GM23338 (cell line): ENCODE data around the gene CFB. TPM values are rescaled to one million over a fixed set of nuclear protein-coding genes. Genes with fewer than 3 reads are reported as not detected.

Experiments used
- ATAC-seq: fragments of 200-7000 bp; cut with Tn5 transposase; 3 replicates; pipeline ENCODE4 v1.9.1; 2020
- DNase-seq: peaks from one replicate; pipeline ENCODE4 v3.0.0-alpha.2; 2015; ENCODE audit warnings: low spot score
- H2AFZ ChIP-seq: fragments of 200-600 bp; sonication (generic); 2 replicates; pipeline ENCODE4 v1.8.0; 2016; ENCODE audit warnings: antibody characterized with exemption, mild to moderate bottlenecking, moderate library complexity
- H3F3A ChIP-seq: fragments of 200-600 bp; sonication (generic); replicated peaks from 2 replicates; pipeline ENCODE4 v1.8.0; 2017; ENCODE audit warnings: antibody characterized with exemption, mixed run types, low read depth
- H3K27ac ChIP-seq: fragments of 200-600 bp; sonication (generic); 2 replicates; pipeline ENCODE4 v1.6.1; 2016; ENCODE audit warnings: low read depth
- H3K27me3 ChIP-seq: fragments of 200-600 bp; sonication (generic); 2 replicates; pipeline ENCODE4 v1.8.0; 2016; ENCODE audit warnings: mild to moderate bottlenecking, mixed run types, moderate library complexity; ENCODE audit not compliant: insufficient read depth
- H3K36me3 ChIP-seq: fragments of 200-600 bp; sonication (generic); 2 replicates; pipeline ENCODE4 v1.8.0; 2016; ENCODE audit warnings: mild to moderate bottlenecking; ENCODE audit not compliant: insufficient read depth
- H3K4me1 ChIP-seq: fragments of 200-600 bp; sonication (generic); 2 replicates; pipeline ENCODE4 v1.8.0; 2016; ENCODE audit warnings: mild to moderate bottlenecking, moderate library complexity; ENCODE audit not compliant: insufficient read depth
- H3K4me2 ChIP-seq: fragments of 200-600 bp; sonication (generic); 2 replicates; pipeline ENCODE4 v1.7.1; 2017; ENCODE audit warnings: mixed run types
- H3K4me3 ChIP-seq: fragments of 200-600 bp; sonication (generic); 2 replicates; pipeline ENCODE4 v1.6.1; 2016; ENCODE audit warnings: mixed run types
- H3K79me2 ChIP-seq: fragments of 200-600 bp; sonication (generic); replicated peaks from 2 replicates; pipeline ENCODE4 v1.8.0; 2017; ENCODE audit warnings: mild to moderate bottlenecking; ENCODE audit not compliant: insufficient read depth
- H3K9me2 ChIP-seq: fragments of 200-600 bp; sonication (generic); 2 replicates; pipeline ENCODE4 v1.8.0; 2017; ENCODE audit not compliant: insufficient read depth
- H4K20me1 ChIP-seq: fragments of 200-600 bp; sonication (generic); replicated peaks from 2 replicates; pipeline ENCODE4 v1.8.0; 2017; ENCODE audit warnings: mild to moderate bottlenecking; ENCODE audit not compliant: insufficient read depth
- H3K27ac Mint-ChIP-seq: 2 replicates; pipeline ENCODE4 v1.8.0; 2020; ENCODE audit warnings: inconsistent platforms, mild to moderate bottlenecking, moderate library complexity, mixed read lengths
- H3K27me3 Mint-ChIP-seq: 3 replicates; pipeline ENCODE4 v1.8.0; 2022; ENCODE audit warnings: low read depth, mild to moderate bottlenecking, moderate library complexity, mixed read lengths, inconsistent platforms; ENCODE audit not compliant: insufficient read depth, poor library complexity
- H3K36me3 Mint-ChIP-seq: 3 replicates; pipeline ENCODE4 v1.8.0; 2021; ENCODE audit warnings: low read depth, mild to moderate bottlenecking, inconsistent platforms, moderate library complexity, mixed read lengths
- H3K4me1 Mint-ChIP-seq: 3 replicates; pipeline ENCODE4 v1.8.0; 2020; ENCODE audit warnings: mild to moderate bottlenecking, inconsistent platforms, mixed read lengths
- H3K4me3 Mint-ChIP-seq: 3 replicates; pipeline ENCODE4 v1.8.0; 2021; ENCODE audit warnings: moderate library complexity, mild to moderate bottlenecking, inconsistent platforms, mixed read lengths
- H3K9me3 Mint-ChIP-seq: 3 replicates; pipeline ENCODE4 v1.8.0; 2020; ENCODE audit warnings: moderate library complexity, mild to moderate bottlenecking, inconsistent platforms, mixed read lengths
- CREB1 ChIP-seq: fragments of 250-450 bp; sonication (Bioruptor Pico); IDR thresholded peaks from 2 replicates; pipeline ENCODE4 v1.5.0; 2020; ENCODE audit warnings: low read depth, mild to moderate bottlenecking, moderate library complexity
- CTCF ChIP-seq, 2 experiments: fragments of 200-600 bp in 1 of 2; sonication (generic) in 1 of 2; conservative IDR thresholded peaks; 2 replicates each; pipeline versions ENCODE4 v1.5.1 to v1.6.1; 2016 to 2017; ENCODE audit warnings: antibody characterized with exemption in 2 of 2, low read depth in 2 of 2, mild to moderate bottlenecking in 2 of 2, moderate library complexity in 1 of 2
- EZH2 ChIP-seq: fragments of 200-600 bp; sonication (generic); IDR thresholded peaks from one replicate; pipeline ENCODE4 v1.8.0; 2017; ENCODE audit warnings: antibody characterized with exemption, mild to moderate bottlenecking, low read depth; ENCODE audit not compliant: unreplicated experiment
- EZH2phosphoT487 ChIP-seq: fragments of 200-600 bp; sonication (generic); IDR thresholded peaks from one replicate; pipeline ENCODE4 v1.8.1; 2018; ENCODE audit warnings: antibody characterized with exemption; ENCODE audit not compliant: unreplicated experiment
- JUNB ChIP-seq: IDR thresholded peaks from one replicate; pipeline ENCODE4 v1.6.1; 2016; ENCODE audit warnings: antibody characterized with exemption; ENCODE audit not compliant: unreplicated experiment
- NANOG ChIP-seq: IDR thresholded peaks from 2 replicates; pipeline ENCODE4 v1.6.1; 2016; ENCODE audit warnings: antibody characterized with exemption, borderline replicate concordance
- POLR2AphosphoS5 ChIP-seq: IDR thresholded peaks from 2 replicates; pipeline ENCODE4 v1.6.1; 2016; ENCODE audit warnings: antibody characterized with exemption, low read depth
- REST ChIP-seq: IDR thresholded peaks from one replicate; pipeline ENCODE4 v1.6.1; 2018; ENCODE audit warnings: antibody characterized with exemption; ENCODE audit not compliant: unreplicated experiment
- STAT1 ChIP-seq: IDR thresholded peaks from one replicate; pipeline ENCODE4 v1.6.1; 2016; ENCODE audit warnings: antibody characterized with exemption; ENCODE audit not compliant: unreplicated experiment
- ZNF114 ChIP-seq: fragments of 250-450 bp; sonication (Bioruptor Pico); IDR thresholded peaks from 2 replicates; pipeline ENCODE4 v1.5.0; 2020; ENCODE audit warnings: mild to moderate bottlenecking, moderate library complexity
- ZNF331 ChIP-seq: fragments of 250-450 bp; sonication (Bioruptor Pico); IDR thresholded peaks from 2 replicates; pipeline ENCODE4 v1.5.0; 2020; ENCODE audit warnings: low read depth, mild to moderate bottlenecking, moderate library complexity
- ZNF462 ChIP-seq: fragments of 250-450 bp; sonication (Bioruptor Pico); IDR thresholded peaks from 2 replicates; pipeline ENCODE4 v1.5.0; 2020; ENCODE audit warnings: mild to moderate bottlenecking, moderate library complexity
- polyA plus RNA-seq: library from polyadenylated mRNA; unstranded; fragments of >200 nt; fragmentation: Nextera tagmentation; extraction: Ambion mirVana; gene quantifications from 2 replicates; pipeline ENCODE4 v1.2.1, GENCODE V29; 2016
- total RNA-seq: library from RNA; depleted of rRNA; stranded (reverse); fragments of >200 nt; shearing (Covaris generic); gene quantifications from 2 replicates; pipeline ENCODE4 v1.2.3, GENCODE V29; 2014
- TF ChIP-seq, protein P1 (sequence below): IDR thresholded peaks from 2 replicates; pipeline ENCODE4 v1.6.1; 2016; ENCODE audit warnings: antibody characterized with exemption

CFB gene
- total and polyA plus RNA-seq, 2 experiments from 2014 or later, result 0.86 TPM; not detected in 1

DNA sequence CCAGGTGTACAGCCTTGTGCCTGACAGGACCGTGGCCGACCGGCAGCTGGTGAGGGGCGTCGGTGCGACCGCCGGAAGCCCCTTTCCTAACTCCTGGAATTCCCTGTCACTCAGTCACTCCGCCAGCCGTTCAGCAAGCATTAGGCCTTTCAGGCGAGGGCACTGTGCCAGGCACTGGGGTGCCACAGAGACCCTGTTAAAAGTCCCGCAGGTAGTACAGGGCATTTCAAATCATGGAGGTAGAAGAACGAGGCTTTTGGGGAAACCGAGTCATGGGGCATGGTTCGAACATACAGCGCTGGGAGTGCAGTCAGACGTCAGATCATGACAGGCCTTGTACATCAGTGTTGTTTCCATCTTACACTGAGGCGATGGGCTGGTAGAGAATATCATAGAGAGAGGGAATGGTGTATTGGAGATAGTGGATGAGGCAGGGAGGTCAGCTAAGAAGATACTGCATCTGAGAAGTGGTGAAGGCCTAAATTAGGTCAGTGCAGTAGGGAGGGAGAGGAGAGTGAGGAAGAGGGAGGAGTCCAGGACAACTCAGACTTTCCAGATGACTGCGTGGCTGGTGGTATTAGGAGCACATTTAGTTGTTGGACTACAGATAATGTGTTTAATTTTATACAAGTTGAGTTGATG lies 26.9 kb downstream of the CFB start:
- H3K9me2 ChIP-seq, result no peaks in the 10 kb centered on the region
- Mint-ChIP-seq H3K27ac (peak overlapping the region; percentile 99), H3K9me3 (peaks cover 32% of the 10 kb centered on the region), H3K27me3 (peaks cover 21% of the 10 kb centered on the region), H3K4me3 (peak overlapping the region; percentile 89), H3K36me3 (peaks cover 53% of the 10 kb centered on the region), H3K4me1 (peaks cover 8% of the 10 kb centered on the region)
- no peaks in the 10 kb centered on the region for H3K36me3 ChIP-seq
- peaks cover 14% of the 10 kb centered on the region for H3K79me2 ChIP-seq
- H2AFZ ChIP-seq, result peak overlapping the region; percentile 88
- H3K27me3 ChIP-seq, result no peaks in the 10 kb centered on the region
- no peak for ATAC-seq
- peak overlapping the region; percentile 76 for H3K4me3 ChIP-seq
- H4K20me1 ChIP-seq, result no peaks in the 10 kb centered on the region
- H3K27ac ChIP-seq, result peak overlapping the region; percentile 89; the same call in 1 of the 2 replicates
- peak overlapping the region; percentile 85 for H3K4me2 ChIP-seq
- TF ChIP-seq EZH2phosphoT487 (no peak), JUNB (no peak), ZNF331 (no peak), REST (no peak), EZH2 (no peak), STAT1 (no peak), ZNF114 (CRISPR knock-in tag) (no peak), CREB1 (no peak), POLR2AphosphoS5 (no peak), NANOG (no peak), CTCF (conservative IDR thresholded peaks at IDR 0.05; ENCODE audit: low read depth in 2 of 2) (no peak), ZNF462 (CRISPR knock-in tag) (no peak)
- TF ChIP-seq, protein P1, sequence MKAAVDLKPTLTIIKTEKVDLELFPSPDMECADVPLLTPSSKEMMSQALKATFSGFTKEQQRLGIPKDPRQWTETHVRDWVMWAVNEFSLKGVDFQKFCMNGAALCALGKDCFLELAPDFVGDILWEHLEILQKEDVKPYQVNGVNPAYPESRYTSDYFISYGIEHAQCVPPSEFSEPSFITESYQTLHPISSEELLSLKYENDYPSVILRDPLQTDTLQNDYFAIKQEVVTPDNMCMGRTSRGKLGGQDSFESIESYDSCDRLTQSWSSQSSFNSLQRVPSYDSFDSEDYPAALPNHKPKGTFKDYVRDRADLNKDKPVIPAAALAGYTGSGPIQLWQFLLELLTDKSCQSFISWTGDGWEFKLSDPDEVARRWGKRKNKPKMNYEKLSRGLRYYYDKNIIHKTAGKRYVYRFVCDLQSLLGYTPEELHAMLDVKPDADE, result no peak
- peaks cover 6% of the 10 kb centered on the region for H3K4me1 ChIP-seq
- H3F3A ChIP-seq, result peaks cover 9% of the 10 kb centered on the region
- DNase-seq, result no peak
